ENCODE measurements around the gene BIN1.

Gene BIN1

DNA sequence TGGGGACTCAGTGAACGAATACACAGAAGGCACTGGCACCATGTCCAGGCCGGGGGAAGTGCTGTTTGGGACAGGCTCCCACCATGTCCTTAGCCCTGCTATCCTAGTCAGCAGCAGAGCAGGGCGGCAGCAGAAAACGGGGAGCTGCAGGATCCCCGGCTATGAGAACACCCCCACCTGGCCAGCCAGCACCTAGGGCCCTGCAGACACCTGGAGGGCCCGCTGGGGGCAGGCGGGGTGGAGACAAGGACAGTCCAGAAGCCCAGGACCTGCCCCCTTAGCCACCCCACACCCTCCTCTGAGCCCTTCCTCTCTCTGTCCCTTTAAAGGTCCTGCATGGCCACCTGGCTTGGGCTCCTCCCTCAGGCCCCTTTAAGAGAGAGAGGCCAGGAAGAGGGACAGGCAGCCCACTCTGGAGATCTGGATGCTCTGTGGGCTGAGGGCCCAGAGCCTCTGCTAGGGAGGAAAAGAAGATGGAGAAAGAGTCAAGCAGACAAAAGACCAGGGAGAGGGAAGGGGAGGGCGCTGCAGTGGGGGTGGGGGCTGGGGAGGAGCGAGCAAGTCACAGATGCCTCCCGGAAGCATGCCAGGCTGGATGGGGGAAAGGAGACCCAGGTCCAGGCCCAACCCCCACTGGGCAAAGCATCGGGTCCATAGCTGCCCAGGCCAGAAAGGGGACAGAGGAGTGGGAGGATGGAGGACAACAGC lies 48.6 kb downstream of the BIN1 start:
- no peak for DNase-seq (ENCODE audit: low spot score)

DNA sequence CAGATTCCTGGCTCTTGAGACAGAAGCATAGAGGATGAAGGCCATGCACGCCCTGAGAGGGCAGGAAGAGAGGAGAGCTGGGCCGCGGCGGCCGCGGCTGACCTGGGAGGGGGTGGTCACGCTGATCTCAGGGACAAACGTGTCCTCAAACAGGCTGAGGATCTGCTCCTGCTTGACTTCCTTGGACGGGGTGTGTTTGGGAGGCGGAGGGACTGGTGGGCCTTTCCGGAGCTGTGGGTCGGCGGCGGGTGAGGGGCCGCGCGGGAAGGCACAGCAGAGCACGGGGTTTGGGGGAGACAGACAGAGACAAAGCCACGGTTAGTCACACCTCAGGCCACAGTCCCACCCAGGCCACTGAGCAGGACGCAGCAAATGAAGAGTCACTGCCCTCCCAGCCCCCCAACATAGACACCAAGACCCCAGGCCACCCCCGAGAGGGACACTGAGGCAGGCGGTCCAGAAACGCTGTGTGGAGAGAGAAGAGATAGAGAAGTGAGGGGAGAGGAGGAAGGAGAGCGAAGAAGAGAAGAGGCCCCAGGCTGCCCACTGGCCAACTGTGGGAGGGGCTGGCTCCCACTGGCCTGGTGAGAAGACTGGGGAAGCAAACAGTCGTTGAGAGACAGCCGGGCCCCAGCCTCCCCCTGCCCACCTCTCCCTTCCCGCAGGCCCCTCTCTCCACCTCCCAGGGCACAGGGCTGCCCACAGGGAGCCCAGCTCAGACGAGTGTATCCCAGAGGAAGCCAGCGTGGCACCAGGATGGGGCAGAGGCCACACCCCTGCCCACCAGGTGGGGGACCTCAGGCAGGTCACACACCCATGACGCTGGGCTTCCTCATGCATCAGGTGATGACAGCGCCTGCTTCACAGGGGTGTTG lies 49.3 kb downstream of the BIN1 start:
- DNase-seq (ENCODE audit: low spot score): no peak

DNA sequence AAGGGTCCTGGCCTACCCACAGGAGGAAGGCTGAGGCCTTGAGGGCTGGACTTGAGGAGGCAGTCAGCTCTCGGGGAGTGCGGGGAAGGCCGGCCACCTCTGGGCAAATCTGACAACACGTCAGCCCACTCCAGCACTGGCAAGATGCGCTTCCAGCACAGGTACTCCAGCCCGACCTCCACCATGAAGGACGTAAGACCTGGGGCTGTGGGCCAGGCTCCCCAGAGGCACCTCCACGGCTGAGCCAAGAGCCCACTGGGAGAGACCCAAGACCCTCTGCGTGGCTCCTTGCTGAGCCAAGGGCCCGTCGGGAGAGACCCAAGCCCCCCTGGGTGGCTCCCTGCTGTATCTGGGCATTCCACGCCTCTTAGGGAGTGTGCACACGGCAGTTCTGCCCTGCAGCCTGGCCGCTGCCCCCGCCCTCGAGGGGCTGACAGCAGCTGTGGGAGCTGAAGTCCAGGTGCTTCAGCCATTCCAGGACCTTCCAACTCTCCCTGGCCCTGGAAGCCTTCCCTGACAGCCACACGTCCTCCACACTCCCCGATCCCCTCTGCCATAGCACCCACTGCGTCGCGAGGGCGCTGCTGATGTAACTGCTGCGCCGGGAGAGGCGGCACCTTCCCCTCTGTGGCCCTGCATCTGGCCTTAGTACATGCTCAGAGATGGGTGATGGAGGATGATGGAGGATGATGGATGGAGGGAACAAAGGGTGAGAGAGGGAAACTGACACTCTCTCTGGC lies 50.2 kb downstream of the BIN1 start:
- no peak for DNase-seq (ENCODE audit: low spot score)

DNA sequence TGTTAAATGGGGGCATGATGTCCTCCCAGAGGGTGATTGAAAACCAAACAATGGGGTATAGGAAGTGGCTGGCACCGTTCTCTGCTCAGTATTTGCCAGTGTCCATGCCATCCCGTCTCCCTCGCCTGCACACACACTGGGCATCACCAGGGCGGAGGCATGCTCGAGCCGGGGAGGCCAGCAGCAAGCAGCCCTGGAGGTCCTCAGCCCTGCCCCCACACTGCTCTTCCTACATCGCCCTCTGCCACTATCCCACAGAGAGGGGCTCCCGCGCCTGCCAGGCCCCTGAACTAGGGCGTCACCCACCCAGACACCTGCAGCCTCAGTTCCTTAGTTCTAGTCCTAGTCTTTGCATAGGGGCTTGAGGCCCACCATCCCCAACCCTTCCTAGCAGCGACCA lies 50.9 kb downstream of the BIN1 start:
- DNase-seq (ENCODE audit: low spot score): no peak

DNA sequence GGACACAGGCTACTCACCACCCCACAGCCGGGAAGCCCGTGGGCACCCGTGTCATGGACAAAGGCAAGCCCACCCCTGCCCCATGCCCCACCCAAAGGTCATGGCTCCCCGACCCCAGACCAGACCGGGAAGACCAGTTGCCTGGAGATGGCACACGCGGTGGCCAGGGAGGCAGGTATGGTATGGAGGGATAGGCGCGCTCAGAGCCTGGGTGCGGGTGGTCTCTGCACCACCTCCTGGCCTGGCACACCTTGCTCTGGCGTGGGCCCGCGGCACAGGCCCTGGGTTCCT lies 51.2 kb downstream of the BIN1 start:
- DNase-seq (ENCODE audit: low spot score): no peak

DNA sequence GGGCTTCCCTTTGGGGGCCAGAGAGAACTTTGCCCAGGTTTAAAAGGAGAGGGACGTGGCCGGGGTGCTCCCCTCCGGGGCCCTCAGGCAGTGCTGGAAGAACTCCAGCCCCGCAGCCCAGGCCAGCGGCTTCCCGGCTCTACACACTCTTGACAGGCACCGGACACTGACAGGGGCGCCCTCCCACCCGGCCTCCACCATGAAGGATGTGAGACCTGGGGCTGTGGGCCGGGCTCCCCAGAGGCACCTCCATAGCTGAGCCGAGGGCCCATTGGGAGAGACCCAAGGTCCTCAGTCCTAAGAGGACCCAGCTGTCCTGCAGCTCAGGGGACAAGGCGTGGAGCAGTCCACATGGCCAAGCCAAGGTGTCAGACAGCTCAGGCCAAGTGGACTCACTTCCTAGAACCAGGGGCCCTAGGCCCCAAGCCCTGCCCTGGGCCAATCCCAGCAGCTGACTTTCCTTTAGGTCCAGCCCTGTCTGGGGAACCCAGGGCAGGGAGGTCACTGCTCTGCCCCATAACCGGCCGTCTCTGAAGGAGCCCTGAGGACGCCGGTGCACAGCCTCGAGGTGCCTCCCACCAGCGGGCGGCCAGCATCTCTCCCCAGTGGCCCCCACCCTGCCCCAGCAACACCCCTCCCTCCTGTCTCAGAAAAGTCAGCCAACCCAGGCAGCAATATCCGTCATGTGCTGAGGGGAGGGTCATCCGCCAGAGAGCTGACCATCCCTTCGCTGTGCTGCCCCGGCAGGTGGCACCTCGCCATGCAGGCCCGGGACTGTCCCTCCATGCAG lies 51.8 kb downstream of the BIN1 start:
- no peak for DNase-seq (ENCODE audit: low spot score)

DNA sequence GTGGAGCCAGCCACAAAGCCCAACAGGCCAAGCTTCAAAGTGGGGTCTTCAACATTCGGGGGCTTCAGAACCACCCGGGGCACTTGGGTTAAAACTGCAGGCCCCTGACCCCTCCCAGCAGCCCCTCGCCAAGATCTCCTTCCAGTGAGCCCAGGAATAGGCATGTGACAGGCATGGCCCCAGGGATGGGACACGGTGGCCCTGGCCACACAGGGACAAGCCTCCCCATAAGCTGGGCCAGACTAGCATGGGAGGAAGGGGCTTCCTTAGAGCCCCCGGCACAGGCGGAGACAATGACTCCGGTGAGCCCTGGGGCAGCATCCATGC lies 52.4 kb downstream of the BIN1 start:
- DNase-seq (ENCODE audit: low spot score): no peak

DNA sequence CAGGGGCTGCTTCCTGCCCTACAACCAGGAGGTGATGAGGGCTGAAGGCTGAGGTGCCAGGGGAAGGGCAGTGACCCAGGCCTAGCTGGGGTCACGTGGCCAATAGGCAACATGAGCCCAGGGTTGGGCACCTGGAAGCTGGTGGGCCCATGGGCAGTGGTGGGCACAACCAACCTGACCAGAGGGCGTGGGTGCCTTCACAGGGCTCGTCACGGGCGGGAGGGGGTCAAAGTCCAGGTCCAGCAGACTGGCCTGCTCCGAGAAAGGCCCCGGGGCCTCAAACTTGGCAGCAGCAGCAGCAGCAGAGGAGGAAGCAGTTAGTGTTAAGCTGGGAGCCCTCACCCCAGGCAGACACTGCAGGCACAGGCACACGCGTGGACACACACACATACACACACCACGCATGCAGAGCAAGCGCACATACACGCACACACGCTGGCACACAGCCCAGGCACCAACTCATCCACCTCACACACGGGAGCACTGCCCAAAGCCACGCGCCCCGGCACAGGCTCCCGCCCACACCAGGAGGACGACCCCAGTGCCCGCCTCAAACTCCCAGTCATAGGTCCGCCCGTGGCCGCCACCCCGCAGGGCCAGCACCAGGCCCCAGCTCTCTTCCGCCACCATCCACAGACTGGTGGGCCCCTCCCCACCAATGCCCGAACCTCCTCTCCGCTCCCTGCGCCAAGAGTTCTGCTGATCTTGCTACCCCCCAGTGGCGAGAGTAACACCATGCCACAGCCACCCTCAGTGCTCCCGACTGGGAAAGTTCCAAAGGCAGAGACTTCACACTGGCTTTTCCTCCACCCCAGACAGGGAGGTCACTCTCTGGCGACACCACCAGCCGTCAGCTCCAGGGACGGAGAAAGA lies 53.0 kb downstream of the BIN1 start:
- peak; percentile 61 for DNase-seq (ENCODE audit: low spot score)

DNA sequence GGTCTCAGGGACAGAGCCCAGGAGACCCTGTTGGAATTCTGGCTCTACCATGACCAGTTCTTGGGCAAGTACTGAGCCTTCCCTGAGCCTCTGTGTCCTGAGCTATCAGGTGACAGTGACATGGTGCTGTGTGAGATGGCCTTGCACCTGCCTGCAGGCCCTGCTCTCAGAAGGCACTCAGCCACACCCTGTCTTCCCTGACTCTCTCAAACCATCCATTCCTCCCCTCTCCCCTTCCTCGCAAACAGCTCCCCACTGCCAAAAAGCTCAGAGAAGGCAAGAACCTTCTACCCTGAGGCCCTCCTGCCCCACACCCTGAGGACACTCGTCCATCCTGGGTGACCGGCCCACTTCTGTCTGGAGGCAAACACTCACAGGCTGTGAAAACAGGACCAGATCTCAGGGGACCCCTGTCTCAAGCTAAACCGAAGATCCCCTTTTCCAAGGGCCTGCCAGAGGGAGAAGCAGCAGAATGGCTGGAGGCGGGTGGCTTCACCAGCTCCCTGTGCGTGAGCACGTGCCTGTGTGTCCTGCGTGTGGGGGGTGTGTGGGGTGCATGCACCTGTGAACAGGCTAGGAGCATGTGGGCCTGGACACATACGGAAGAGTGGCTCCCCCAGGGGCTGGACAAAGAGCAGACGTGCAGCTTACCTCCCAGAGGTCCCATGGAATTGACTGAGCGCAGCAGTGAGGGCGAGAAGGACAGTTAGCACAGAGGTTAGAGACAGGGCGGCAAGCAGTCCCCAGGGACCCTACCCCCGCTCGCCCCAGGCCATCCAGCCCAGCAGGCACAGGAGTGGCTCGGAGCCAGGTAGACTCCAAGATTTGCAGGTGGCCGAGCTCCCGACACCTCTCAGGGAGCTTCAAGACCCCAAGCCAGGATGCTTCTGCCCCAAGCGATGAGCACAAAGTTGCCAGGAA lies 53.9 kb downstream of the BIN1 start:
- no peak for DNase-seq (ENCODE audit: low spot score)

DNA sequence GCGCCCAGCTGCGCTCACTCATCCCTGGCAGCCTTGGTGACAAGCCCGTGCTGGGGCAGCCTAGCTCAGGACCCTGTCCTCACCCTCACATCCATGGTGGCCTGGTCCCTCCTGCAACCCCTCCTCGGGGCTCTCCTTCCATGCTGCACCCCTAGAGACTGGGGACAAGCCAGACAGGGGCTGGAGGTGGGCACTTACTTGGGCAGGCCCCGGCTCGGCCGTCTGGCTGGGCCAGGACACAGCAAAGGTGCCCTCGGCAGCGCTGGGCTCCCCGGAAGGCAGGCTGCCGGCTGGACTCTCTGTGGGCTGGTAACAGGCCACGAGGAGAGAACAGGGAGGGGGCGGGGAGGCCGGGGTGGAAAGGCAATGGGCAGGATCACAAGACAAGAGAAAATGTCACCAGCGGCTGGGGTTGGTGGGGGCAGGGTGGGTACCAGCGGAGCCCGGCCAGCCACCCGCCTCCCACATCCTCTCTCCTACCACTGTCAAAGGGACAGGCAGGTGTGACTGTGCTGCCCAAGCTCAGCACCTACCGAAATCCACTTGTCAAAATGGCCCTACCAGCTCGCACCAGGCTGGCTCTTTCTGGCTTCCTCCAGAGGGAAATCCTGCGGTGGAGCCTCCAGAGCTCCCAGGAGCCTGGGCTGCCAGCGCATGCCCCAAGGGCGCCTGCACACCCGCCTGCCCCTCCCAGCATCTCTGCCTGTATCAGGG lies 54.7 kb downstream of the BIN1 start:
- DNase-seq (ENCODE audit: low spot score): no peak

DNA sequence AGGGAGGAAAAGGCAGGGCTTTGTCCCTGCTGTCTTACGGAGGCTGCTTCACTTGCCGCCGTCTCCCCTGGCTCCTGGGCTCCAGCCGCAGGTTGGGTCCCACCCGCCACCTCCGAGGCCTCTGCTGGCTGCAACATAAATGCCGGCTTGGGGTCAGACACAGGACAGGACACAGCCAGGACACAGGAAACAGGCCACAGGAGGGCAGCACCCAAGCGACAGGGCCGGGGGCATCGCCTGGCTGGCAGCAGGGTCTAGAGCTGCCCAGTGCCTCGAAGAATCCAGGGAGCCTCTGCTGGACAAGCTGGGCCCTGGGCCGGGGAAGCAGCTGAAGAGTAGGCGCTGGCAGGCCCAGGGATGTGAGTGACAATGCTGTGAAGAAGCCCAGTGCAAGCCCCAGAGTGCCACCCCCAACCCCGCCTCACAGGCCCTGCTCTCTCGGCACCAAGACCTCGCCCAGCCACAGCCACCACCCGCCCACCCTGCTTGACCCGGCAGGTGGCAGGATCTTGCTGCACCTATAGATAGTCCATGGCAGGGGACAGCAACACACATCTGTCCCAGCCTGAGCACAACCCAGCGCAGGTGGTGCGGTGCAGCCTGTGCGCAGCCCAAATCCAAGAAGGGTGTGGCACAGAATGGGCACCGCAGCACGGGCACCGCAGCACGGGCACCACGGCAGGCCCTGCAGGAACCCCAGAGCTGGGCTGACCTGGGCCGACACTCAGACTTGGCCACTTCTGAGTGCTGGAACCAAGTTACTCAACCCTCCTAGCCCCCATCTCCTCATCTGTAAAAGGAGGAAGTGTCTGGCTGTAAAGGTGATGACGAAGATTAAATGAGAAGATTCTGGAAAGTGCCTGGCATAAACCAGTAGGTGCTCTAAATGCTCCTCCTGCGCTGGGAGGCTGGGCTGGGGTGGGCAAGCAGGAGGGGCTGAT lies 55.6 kb downstream of the BIN1 start:
- DNase-seq (ENCODE audit: low spot score): no peak

DNA sequence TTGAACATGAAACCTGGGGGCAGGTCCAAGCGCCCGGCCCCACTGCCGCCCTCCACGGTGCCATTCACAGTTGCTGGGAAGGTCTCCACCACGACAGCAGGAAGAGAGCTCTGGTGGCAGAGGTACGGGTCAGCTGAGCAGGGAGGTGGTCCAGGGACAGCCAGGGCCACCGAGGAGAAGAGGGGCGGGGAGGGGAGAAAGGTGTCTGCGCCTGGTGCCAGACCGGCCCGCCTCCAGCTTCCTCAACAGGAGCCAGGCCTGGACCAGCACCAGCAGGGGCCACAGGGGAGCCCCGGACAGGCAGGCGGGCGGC lies 56.2 kb downstream of the BIN1 start:
- no peak for DNase-seq (ENCODE audit: low spot score)

DNA sequence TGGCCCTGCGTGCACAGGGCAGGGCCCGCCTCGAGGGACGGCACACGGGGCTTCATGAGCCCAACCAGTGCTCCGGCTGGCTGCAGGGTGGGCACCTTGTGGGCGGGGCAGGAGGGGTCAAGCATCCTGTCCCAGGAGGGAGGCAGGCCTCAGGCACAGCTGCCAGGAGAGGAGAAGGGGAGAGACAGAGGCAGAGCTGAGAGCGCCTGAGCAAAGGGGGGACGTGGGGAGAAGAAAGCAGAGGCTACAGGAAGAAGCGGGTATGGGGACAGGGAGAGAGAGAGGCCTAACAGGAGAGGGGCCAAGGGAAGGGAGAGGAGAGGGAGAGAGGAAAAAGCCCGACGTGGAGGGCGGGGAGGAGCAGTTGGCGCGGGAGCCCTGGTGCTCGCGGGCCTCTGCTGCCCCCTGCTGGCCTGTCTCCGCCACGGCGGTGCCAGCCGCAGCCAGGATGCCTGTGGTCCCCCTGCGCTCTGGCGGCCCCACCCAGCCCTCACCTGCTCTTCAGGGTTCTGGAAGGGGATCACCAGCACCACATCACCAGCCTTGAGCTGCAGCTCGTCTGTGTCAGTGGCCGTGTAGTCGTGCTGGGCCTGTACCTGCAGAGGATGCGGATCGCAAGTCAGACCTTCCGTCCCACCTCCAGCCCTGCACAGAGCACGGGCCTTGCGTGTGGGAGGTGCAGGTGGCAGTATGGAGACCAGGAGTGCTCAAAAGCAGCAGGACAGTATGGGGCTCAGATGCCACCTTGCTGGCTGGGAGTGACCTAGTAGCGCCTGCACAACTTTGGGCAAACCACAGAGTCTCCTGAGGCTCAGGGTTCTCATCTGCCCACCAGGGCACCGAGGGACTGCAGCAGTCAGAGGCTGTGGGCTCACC lies 56.8 kb downstream of the BIN1 start:
- peak; percentile 93 for DNase-seq (ENCODE audit: low spot score)

DNA sequence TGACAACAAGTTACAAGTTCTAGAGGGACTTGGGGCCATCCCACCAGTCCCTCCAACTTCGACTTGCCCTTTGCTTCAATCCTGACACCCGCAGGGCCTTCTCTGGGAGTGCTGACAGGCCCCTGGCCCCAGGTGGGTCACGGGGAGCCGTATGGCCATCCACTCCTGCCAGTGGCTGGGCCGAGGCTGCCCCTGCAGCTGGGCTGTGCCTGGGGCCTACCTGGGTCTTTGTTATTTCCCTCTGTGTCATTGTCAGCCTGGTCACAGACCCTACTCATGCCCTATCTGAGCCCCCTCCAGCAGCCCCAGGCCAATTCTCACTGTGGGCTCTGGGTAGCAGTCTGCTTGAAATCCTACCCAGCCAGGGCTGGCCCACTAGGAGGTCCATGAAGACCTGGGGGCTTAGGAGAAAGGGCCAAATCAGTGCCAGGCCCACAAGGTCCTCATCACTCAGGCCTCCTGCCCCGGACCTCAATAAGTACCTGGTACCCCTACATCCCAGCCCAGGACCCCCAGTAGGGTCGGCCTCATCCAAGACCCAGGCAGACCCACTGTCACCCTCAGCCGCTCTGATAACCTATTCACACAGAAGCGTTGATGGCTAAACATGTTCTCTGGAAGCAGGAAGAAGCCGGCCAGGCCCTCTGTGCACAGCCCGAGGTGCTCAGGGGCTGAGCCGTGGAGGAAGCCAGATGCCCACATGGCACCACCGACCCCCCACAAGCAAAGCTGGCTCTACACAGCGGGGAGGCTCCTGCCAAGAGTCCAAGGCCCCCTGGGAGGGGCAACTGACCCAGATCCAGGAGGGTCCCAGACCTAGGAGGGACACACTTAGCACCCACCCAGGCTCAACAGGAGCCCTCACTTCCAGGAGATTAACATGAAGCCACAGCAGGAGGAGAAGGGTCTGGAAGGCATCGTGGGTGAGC lies 57.7 kb downstream of the BIN1 start:
- DNase-seq (ENCODE audit: low spot score): no peak

DNA sequence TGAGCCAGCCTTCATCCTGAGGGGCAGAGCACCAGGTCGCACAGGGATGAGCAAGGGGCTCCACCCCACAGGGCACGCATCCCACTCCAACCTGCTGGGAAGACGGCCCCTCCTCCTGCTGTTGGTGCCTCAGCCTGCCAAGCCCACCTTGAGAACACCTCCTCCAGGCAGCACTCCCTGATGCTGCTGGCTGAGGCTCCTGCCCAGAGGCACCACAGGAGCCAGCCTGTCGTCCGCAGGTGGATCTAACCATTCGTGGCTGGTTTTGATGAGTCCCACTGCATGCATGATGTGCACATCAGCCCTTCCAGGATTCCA lies 58.4 kb downstream of the BIN1 start:
- DNase-seq (ENCODE audit: low spot score): no peak

DNA sequence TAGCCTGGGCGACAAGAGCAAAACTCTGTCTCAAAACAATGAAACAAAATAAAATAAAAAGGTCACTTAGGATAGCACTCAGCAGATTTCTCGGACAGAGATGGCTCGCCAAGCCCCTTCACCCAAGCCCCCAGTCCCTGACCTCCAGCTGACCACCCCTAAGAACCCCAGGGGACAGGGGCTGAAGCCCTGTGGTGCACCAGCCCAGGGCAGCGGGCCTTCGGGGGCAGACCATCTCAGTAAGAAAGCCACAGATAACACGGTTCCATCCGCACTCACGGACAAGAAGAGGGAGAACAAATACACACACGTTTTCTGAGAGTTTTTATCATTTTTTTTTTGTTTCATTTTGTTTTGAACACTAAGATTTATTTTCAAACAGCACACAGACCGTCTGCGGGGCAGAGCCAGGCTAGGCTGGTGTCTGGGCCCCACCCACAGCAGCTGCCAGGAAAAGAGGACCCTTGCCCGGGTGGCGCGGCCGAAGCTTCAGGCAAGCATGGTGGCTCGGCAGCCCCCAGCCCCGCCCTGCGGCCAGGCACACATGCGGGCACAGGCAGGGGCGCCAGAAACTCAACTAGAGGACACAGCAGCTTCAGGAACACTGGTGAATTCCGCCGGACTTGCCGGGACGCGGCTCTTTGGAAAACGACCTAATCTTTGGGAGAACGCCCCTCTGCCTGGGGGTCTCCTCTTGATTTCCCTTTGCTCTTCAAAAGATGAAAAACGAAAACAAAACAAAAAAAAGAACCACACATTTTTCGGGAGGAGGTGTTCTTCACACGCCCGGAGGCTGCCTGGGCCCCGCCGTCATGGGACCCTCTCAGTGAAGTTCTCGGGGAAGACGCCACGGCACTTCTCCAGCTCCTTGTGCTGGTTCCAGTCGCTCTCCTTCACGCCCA lies 59.0 kb downstream of the BIN1 start:
- DNase-seq (ENCODE audit: low spot score): no peak

Data from HuH-7 (cell line).